Endothelial cell (in vitro differentiated cells): ENCODE data around the gene REPIN1. TPM values are rescaled to one million over a fixed set of nuclear protein-coding genes. Genes with fewer than 3 reads are reported as not detected.

Experiments used
- DNase-seq: peaks from one replicate; pipeline ENCODE4 v3.0.0; 2021; ENCODE audit warnings: low spot score
- H3K27ac Mint-ChIP-seq: one replicate; pipeline ENCODE4 v1.8.0; 2021; ENCODE audit warnings: mixed read lengths, inconsistent platforms; ENCODE audit not compliant: unreplicated experiment
- H3K27me3 Mint-ChIP-seq: one replicate; pipeline ENCODE4 v1.8.0; 2021; ENCODE audit warnings: mild to moderate bottlenecking, moderate library complexity, mixed read lengths, inconsistent platforms; ENCODE audit not compliant: unreplicated experiment
- H3K36me3 Mint-ChIP-seq: one replicate; pipeline ENCODE4 v1.8.0; 2021; ENCODE audit warnings: mild to moderate bottlenecking, low read depth, mixed read lengths, inconsistent platforms; ENCODE audit not compliant: unreplicated experiment
- H3K4me1 Mint-ChIP-seq: one replicate; pipeline ENCODE4 v1.8.0; 2021; ENCODE audit warnings: mild to moderate bottlenecking, mixed read lengths, inconsistent platforms; ENCODE audit not compliant: unreplicated experiment
- H3K4me3 Mint-ChIP-seq: one replicate; pipeline ENCODE4 v1.8.0; 2021; ENCODE audit warnings: mild to moderate bottlenecking, mixed read lengths, inconsistent platforms; ENCODE audit not compliant: unreplicated experiment
- H3K9me3 Mint-ChIP-seq: one replicate; pipeline ENCODE4 v1.8.0; 2021; ENCODE audit warnings: mixed read lengths, inconsistent platforms; ENCODE audit not compliant: unreplicated experiment
- CTCF ChIP-seq: fragments of 200-600 bp; sonication (generic); IDR thresholded peaks from one replicate; pipeline ENCODE4 v1.5.0; 2021; ENCODE audit warnings: antibody characterized with exemption; ENCODE audit not compliant: unreplicated experiment
- total RNA-seq: library from RNA; stranded (reverse); fragmentation: NEBNext Ultra II Directional; extraction: Animal tissue kit (Norgen Biotek cat#: 25700); gene quantifications from one replicate; pipeline ENCODE4 v1.2.1, GENCODE V29; 2021; ENCODE audit not compliant: unreplicated experiment

The REPIN1 gene
- total RNA-seq, 1 donor from 2014 or later: 138 TPM

GRCh38 chr7:150411606-150412005 is 43.0 kb downstream of the REPIN1 start:
- Mint-ChIP-seq H3K4me1 (peaks cover 17% of the 10 kb centered on the region), H3K4me3 (no peak overlapping the region), H3K9me3 (no peaks in the 10 kb centered on the region), H3K36me3 (peaks cover 30% of the 10 kb centered on the region), H3K27ac (no peak overlapping the region), H3K27me3 (peaks cover 26% of the 10 kb centered on the region)
- TF ChIP-seq CTCF: no peak
- DNase-seq: no peak

- H3K36me3 Mint-ChIP-seq: peaks cover 27% of the 10 kb centered on the region
- H3K4me1 Mint-ChIP-seq: peaks cover 14% of the 10 kb centered on the region
- TF ChIP-seq CTCF: no peak
- H3K9me3 Mint-ChIP-seq: no peaks in the 10 kb centered on the region
- H3K27me3 Mint-ChIP-seq: peaks cover 24% of the 10 kb centered on the region
- H3K27ac Mint-ChIP-seq: no peak overlapping the region
- no peak for DNase-seq
- no peak overlapping the region for H3K4me3 Mint-ChIP-seq
Measured at GRCh38 chr7:150412016-150412415, 43.4 kb downstream of the REPIN1 start.

GRCh38 chr7:150412518-150413488 is 44.2 kb downstream of the REPIN1 start:
- peaks cover 24% of the 10 kb centered on the region for H3K36me3 Mint-ChIP-seq
- DNase-seq: no peak

GRCh38 chr7:150413640-150414081 is 45.0 kb downstream of the REPIN1 start:
- Mint-ChIP-seq H3K9me3 (no peaks in the 10 kb centered on the region), H3K4me1 (peaks cover 12% of the 10 kb centered on the region), H3K36me3 (peaks cover 21% of the 10 kb centered on the region), H3K4me3 (no peak overlapping the region), H3K27ac (no peak overlapping the region), H3K27me3 (peaks cover 19% of the 10 kb centered on the region)
- no peak for TF ChIP-seq CTCF
- DNase-seq: no peak

More at GRCh38 chr7:150412518-150413488, 44.2 kb downstream of the REPIN1 start:
- Mint-ChIP-seq H3K9me3 (no peaks in the 10 kb centered on the region), H3K4me1 (peaks cover 12% of the 10 kb centered on the region), H3K27ac (peak overlapping the region; percentile 46), H3K27me3 (peaks cover 23% of the 10 kb centered on the region), H3K4me3 (no peak overlapping the region)
- TF ChIP-seq CTCF: no peak
